ENCODE measurements around the gene NHLRC2. TPM values are rescaled to one million over a fixed set of nuclear protein-coding genes. Genes with fewer than 3 reads are reported as not detected.

The NHLRC2 gene
- total RNA-seq, 1 experiment from 2014 or later: 30.9 TPM

- no CpG with 5 or more reads among the region's 2 CpGs for WGBS (ENCODE audit: extremely low coverage, insufficient read length, low lambda C conversion rate)
- no peak overlapping the region for H4K8ac ChIP-seq (replicated peaks; ENCODE audit: insufficient read length, low read depth, low read length)
Observed at GRCh38 chr10:113879691-113880090, 25.2 kb downstream of the NHLRC2 start.

More at GRCh38 chr10:113879691-113880090, 25.2 kb downstream of the NHLRC2 start:
- Histone ChIP-seq H3K9ac (ENCODE audit: extremely low read depth, insufficient read length, low read length) (no peak overlapping the region), H4K5ac (ENCODE audit: insufficient read length, low read depth, low read length) (no peak overlapping the region), H3K79me2 (ENCODE audit: insufficient read depth, low read length) (no peaks in the 10 kb centered on the region), H2BK12ac (ENCODE audit: insufficient read length, low read depth, low read length) (no peak overlapping the region), H2AK5ac (ENCODE audit: insufficient read length, low read length) (no peak overlapping the region), H4K91ac (ENCODE audit: insufficient read length, low read depth, low read length) (no peak overlapping the region), H2AFZ (ENCODE audit: low read length) (no peak overlapping the region), H3K4me1 (ENCODE audit: insufficient read depth, low read length) (no peaks in the 10 kb centered on the region), H3K14ac (ENCODE audit: insufficient read depth, low read length) (no peak overlapping the region), H3K27ac (ENCODE audit: insufficient read length, low read depth, low read length) (no peak overlapping the region), H3K79me1 (ENCODE audit: insufficient read depth, low read depth, low read length, poor library complexity, severe bottlenecking) (peaks cover 4% of the 10 kb centered on the region), H3K9me3 (ENCODE audit: control insufficient read depth, low read depth, low read length) (no peaks in the 10 kb centered on the region), H3K56ac (ENCODE audit: insufficient read length, low read depth, low read length) (no peak overlapping the region), H2BK20ac (ENCODE audit: low read depth, low read length, poor library complexity, severe bottlenecking) (no peak overlapping the region), H2BK5ac (ENCODE audit: insufficient read length, low read length) (no peak overlapping the region), H4K20me1 (ENCODE audit: control insufficient read depth, insufficient read depth, insufficient read length) (no peaks in the 10 kb centered on the region), H3K23me2 (ENCODE audit: insufficient read length, low read depth, low read length, poor library complexity, severe bottlenecking) (no peaks in the 10 kb centered on the region), H3T11ph (ENCODE audit: low read length) (no peak overlapping the region), H3K4ac (ENCODE audit: low read depth, low read length) (no peak overlapping the region), H2BK15ac (ENCODE audit: low read depth, low read length) (no peak overlapping the region), H3K4me2 (ENCODE audit: insufficient read depth, insufficient read length, low read length) (no peak overlapping the region), H2BK120ac (ENCODE audit: low read depth, low read length, poor library complexity, severe bottlenecking) (no peak overlapping the region), H3K27me3 (ENCODE audit: insufficient read depth, low read length) (no peaks in the 10 kb centered on the region), H3K18ac (ENCODE audit: insufficient read length, low read depth, low read length) (no peak overlapping the region), H3K23ac (ENCODE audit: insufficient read length, low read depth, low read length) (no peak overlapping the region)
- no peaks in the 10 kb centered on the region for H3K4me1 Mint-ChIP-seq
- no peak overlapping the region for H3K4me3 Mint-ChIP-seq
- H3K27ac Mint-ChIP-seq: no peak overlapping the region
- TF ChIP-seq CTCF (conservative IDR thresholded peaks at IDR 0.05): no peak
- H3K36me3 Mint-ChIP-seq (ENCODE audit: insufficient read depth in 1 of 3, low read depth in 3 of 3): peaks cover 4 to 29% (median 22%) of the 10 kb centered on the region in 3 experiments; a peak in 5 of 7 replicates
- no peaks in the 10 kb centered on the region for H3K9me3 Mint-ChIP-seq
- DNase-seq: no peak
- no peaks in the 10 kb centered on the region for H3K27me3 Mint-ChIP-seq (ENCODE audit: low read depth)
